Smooth muscle cell (in vitro differentiated cells): Measurements from ENCODE around the gene LGALS4. TPM values are rescaled to one million over a fixed set of nuclear protein-coding genes. Genes with fewer than 3 reads are reported as not detected.
"Not testable (repeated sequence)": the region's sequence is repeated elsewhere in the genome, so short reads cannot be mapped to it uniquely, and the experiment has no call there.

Experiments used
- DNase-seq: peaks from one replicate; lab custom pipeline; 2025; ENCODE audit not compliant: unreplicated experiment; lab: John Stamatoyannopoulos, UW
- H2AFZ ChIP-seq: fragments of 200-600 bp; sonication (generic); 2 replicates; pipeline ENCODE4 v1.6.0; 2016; ENCODE audit warnings: antibody characterized with exemption, low read depth, mild to moderate bottlenecking
- H3F3A ChIP-seq: fragments of 200-600 bp; sonication (generic); 2 replicates; pipeline ENCODE4 v1.6.0; 2017; ENCODE audit warnings: antibody characterized with exemption, low read depth
- H3K27ac ChIP-seq: fragments of 200-600 bp; sonication (generic); 2 replicates; pipeline ENCODE4 v1.5.1; 2016; ENCODE audit warnings: low read depth, mild to moderate bottlenecking
- H3K27me3 ChIP-seq: fragments of 200-600 bp; sonication (generic); 2 replicates; pipeline ENCODE4 v1.6.1; 2016; ENCODE audit warnings: low read depth, mild to moderate bottlenecking
- H3K36me3 ChIP-seq: fragments of 200-600 bp; sonication (generic); 2 replicates; pipeline ENCODE4 v1.5.1; 2016; ENCODE audit warnings: low read depth
- H3K4me1 ChIP-seq: fragments of 200-600 bp; sonication (generic); 2 replicates; pipeline ENCODE4 v1.5.1; 2016; ENCODE audit warnings: low read depth
- H3K4me2 ChIP-seq: fragments of 200-600 bp; sonication (generic); 2 replicates; pipeline ENCODE4 v1.6.0; 2016; ENCODE audit warnings: mild to moderate bottlenecking
- H3K4me3 ChIP-seq: fragments of 200-600 bp; sonication (generic); 2 replicates; pipeline ENCODE4 v1.5.1; 2016; ENCODE audit warnings: mild to moderate bottlenecking
- H3K79me2 ChIP-seq: fragments of 200-600 bp; sonication (generic); 2 replicates; pipeline ENCODE4 v1.6.0; 2016; ENCODE audit warnings: low read depth, mild to moderate bottlenecking
- H3K9ac ChIP-seq: fragments of 200-600 bp; sonication (generic); 2 replicates; pipeline ENCODE4 v1.6.0; 2016; ENCODE audit warnings: low read depth
- H3K9me3 ChIP-seq: fragments of 200-600 bp; sonication (generic); replicated peaks from 2 replicates; pipeline ENCODE4 v1.5.1; 2016; ENCODE audit warnings: low read depth
- H4K20me1 ChIP-seq: fragments of 200-600 bp; sonication (generic); 2 replicates; pipeline ENCODE4 v1.6.0; 2016; ENCODE audit warnings: low read depth
- WGBS: methylation state at CpG from one replicate; pipeline ENCODE4 v1.1.7; 2016; ENCODE audit warnings: low lambda C conversion rate; 5-methylcytosine and 5-hydroxymethylcytosine counted together
- polyA plus RNA-seq: library from polyadenylated mRNA; unstranded; fragments of >200 nt; fragmentation: Nextera tagmentation; extraction: Ambion mirVana; gene quantifications from 2 replicates; pipeline ENCODE4 v1.2.1, GENCODE V29; 2016
- total RNA-seq: library from RNA; depleted of rRNA; stranded (reverse); fragments of >200 nt; gene quantifications from 2 replicates; pipeline ENCODE4 v1.2.3, GENCODE V29; 2014
- TF ChIP-seq, protein P1 (sequence below): fragments of 200-600 bp; sonication (generic); IDR thresholded peaks from 2 replicates; pipeline ENCODE4 v1.5.1; 2017; ENCODE audit warnings: borderline replicate concordance, mild to moderate bottlenecking, antibody characterized with exemption; ENCODE audit not compliant: insufficient read depth, poor library complexity, severe bottlenecking

The LGALS4 gene
- total and polyA plus RNA-seq, 2 experiments from 2014 or later = 2.4 TPM; not detected in 1

DNA sequence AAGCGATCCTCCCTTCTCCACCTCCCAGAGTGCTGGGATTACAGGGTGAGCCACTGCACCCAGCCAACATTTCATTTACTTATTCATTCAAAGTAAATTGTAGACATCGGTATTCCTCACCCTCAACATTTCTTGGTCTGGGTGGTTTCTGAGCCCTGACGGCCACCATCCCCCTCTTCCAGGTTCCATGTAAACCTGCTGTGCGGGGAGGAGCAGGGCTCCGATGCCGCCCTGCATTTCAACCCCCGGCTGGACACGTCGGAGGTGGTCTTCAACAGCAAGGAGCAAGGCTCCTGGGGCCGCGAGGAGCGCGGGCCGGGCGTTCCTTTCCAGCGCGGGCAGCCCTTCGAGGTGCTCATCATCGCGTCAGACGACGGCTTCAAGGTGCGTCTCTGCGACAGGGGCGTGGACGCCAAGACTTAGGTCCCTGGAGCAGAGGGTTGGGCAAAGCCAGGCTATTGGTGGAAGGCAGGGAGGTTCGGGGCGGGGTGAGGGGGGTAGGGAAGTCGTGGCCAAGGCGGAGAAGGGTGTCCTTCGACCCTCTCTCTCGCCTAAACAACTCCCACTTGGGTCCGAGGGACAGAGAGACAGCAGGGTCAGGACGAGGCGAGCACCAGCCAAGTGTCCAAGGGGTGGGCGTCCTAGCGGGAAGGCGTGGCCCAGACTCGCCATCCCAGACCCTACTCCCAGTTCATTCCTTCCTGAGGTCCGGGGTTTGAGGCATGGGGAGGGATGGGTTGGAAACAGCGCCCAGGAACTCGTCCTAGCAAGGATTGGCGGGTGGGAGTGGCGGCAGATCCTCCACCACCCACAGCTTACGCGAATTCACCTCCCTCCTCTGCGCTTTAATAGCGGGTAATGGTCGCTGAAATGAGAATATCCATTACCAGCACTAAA lies 22.0 kb downstream of the LGALS4 start:
- H3K27me3 ChIP-seq, H3K9ac ChIP-seq, H3F3A ChIP-seq, H3K9me3 ChIP-seq, DNase-seq, H3K4me1 ChIP-seq, H3K27ac ChIP-seq, H3K4me3 ChIP-seq, H4K20me1 ChIP-seq, H3K79me2 ChIP-seq, H2AFZ ChIP-seq, H3K36me3 ChIP-seq, H3K4me2 ChIP-seq: not testable (repeated sequence)
- WGBS = 86% methylated on average over 7 of the region's 49 CpGs

DNA sequence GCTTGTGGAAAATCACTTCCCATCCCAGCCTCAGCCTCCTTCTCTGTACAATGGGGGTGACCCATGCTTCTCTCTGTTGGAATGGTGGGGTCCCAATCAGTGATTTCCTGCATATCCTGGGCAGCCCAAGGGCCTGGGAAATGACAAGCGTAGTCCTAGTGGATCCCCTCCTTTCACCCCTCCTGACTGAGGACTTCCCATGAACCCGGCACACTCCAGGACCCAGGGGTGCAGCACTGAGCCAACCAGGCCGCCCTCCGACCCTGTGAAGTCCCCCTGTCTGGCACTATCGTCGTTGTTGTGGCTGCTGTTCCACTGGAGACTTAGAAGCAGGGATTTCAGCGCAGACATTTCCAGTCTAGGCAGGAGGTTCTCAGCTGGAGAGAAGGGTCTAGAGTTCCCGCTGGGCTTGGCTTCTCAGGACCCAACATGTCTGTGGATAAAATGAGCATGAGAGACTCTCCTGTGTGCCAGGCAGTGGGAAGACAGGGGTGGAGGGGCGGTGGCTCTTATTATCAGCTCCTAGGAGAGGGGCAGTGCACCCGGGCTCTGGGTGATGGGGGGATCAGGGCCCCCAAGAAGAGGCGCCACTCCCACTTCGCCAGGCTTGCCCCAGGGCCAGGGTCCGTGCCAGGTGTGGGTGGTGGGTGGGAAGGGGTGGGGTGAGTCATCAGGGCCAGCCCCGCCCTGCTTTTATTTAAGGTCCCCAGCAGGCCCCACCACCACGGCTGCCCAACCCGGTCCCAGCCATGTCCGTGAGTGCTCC lies 24.1 kb downstream of the LGALS4 start, which contains the start of gene LGALS7B:
LGALS7B (plus strand) TSS at position 723 of the 766 bp plus-strand sequence; CDS start at position 750, 27 bp downstream.
- H3K27me3 ChIP-seq = no peaks in the 10 kb centered on the region
- no peaks in the 10 kb centered on the region for H3K9me3 ChIP-seq
- no peaks in the 10 kb centered on the region for H3F3A ChIP-seq
- no peak within 1 kb of the TSS for H3K4me2 ChIP-seq
- no peaks in the 10 kb centered on the region for H3K4me1 ChIP-seq
- H3K36me3 ChIP-seq = no peaks in the 10 kb centered on the region
- H4K20me1 ChIP-seq = no peaks in the 10 kb centered on the region
- TF ChIP-seq, protein P1, sequence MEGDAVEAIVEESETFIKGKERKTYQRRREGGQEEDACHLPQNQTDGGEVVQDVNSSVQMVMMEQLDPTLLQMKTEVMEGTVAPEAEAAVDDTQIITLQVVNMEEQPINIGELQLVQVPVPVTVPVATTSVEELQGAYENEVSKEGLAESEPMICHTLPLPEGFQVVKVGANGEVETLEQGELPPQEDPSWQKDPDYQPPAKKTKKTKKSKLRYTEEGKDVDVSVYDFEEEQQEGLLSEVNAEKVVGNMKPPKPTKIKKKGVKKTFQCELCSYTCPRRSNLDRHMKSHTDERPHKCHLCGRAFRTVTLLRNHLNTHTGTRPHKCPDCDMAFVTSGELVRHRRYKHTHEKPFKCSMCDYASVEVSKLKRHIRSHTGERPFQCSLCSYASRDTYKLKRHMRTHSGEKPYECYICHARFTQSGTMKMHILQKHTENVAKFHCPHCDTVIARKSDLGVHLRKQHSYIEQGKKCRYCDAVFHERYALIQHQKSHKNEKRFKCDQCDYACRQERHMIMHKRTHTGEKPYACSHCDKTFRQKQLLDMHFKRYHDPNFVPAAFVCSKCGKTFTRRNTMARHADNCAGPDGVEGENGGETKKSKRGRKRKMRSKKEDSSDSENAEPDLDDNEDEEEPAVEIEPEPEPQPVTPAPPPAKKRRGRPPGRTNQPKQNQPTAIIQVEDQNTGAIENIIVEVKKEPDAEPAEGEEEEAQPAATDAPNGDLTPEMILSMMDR = no peak
- 80% methylated on average over 9 of the region's 17 CpGs for WGBS
- no peak within 1 kb of the TSS for H2AFZ ChIP-seq
- H3K9ac ChIP-seq = no peak within 1 kb of the TSS
- no peak for DNase-seq
- H3K4me3 ChIP-seq = no peak within 1 kb of the TSS
- H3K27ac ChIP-seq = no peak within 1 kb of the TSS
- H3K79me2 ChIP-seq = no peaks in the 10 kb centered on the region

DNA sequence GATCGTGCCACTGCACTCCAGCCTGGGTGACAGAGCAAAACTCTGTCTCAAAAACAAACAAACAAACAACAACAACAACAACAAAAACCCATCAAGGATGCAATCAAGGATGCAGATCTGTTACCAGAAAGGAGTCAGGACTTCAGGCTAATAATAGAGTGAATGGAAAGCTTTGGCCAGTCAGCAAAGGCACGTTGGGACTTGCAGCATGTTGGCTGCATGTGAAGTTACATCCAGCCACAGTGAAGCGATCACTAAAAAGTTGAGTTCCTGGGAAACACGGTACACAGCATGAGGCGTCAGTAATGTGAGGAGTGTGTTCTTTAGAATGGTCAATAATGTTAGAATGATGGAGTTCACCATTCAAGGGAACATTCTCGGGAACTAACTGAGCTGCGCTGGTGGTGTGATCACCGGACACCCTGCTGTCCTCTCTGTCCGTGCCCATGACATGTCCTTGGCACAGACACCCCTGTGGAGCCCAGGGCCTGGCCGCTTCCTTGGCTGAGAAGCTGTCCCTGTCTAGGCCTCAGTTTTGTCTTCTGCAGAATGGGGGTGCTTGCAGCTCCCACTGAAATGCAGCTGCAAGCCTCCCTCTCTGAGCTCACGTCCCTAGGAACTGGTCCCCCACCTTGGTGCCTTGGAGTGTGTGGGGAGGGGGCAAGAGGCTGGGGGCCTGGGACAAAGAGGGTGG lies 26.0 kb downstream of the LGALS4 start:
- Histone ChIP-seq H2AFZ (no peak overlapping the region), H3F3A (no peaks in the 10 kb centered on the region), H4K20me1 (no peaks in the 10 kb centered on the region), H3K4me3 (no peak overlapping the region), H3K36me3 (no peaks in the 10 kb centered on the region), H3K27me3 (no peaks in the 10 kb centered on the region), H3K79me2 (no peaks in the 10 kb centered on the region), H3K4me2 (no peak overlapping the region), H3K9me3 (no peaks in the 10 kb centered on the region), H3K9ac (no peak overlapping the region), H3K27ac (no peak overlapping the region), H3K4me1 (no peaks in the 10 kb centered on the region)
- no peak for DNase-seq
- WGBS = 86% methylated on average over 11 of the region's 11 CpGs
- TF ChIP-seq, protein P1 = no peak

- DNase-seq, H3K4me3 ChIP-seq, H3K9ac ChIP-seq, H2AFZ ChIP-seq, H3K9me3 ChIP-seq, H3K27ac ChIP-seq, H3F3A ChIP-seq, H3K27me3 ChIP-seq, H3K79me2 ChIP-seq, H3K4me2 ChIP-seq, H3K4me1 ChIP-seq, H3K36me3 ChIP-seq, H4K20me1 ChIP-seq: not testable (repeated sequence)
- 95% methylated on average over 3 of the region's 3 CpGs for WGBS
Observed at GRCh38 chr19:38786061-38786460, 26.7 kb downstream of the LGALS4 start.
